ENCODE measurements around the gene CMTM4. TPM values are rescaled to one million over a fixed set of nuclear protein-coding genes. Genes with fewer than 3 reads are reported as not detected.
A peak's percentile ranks its signal among the peaks of the same experiment; 100 is the strongest.

The CMTM4 gene
- total and polyA plus RNA-seq, 2 of the 8 experiments (the other 6 are each of a cell fraction or from before 2014, with no cell fraction given) = 35.3 to 51.7 TPM

DNA sequence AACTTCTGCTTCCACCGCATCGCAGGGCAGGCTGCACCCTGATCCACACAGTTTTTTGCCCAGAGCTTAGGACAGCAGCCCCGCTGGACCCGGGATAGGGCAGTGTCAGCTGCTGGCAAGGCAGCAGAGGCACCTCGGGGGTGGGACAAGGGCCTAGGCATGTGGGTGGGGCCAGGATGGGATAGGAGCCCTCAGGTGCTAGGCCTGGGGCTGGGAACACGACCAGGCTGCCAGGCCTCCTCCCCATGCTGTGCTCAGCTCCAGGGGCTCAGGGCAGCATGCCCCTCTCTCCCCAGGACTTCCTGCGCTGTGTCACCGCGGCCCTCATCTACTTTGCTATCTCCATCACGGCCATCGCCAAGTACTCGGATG is 87.4 kb downstream of the CMTM4 start:
- Histone ChIP-seq H3K9ac (replicated peaks in 1 of 4; ENCODE audit: extremely low read depth in 1 of 4, low read depth in 3 of 4, low read length in 3 of 4) (no peak overlapping the region), H3K36me3 (ENCODE audit: control insufficient read depth in 2 of 4, insufficient read depth in 4 of 4, low read length in 3 of 4) (peaks cover 7 to 28% (median 19%) of the 10 kb centered on the region in 4 experiments; a peak in 6 of 8 replicates), H3K14ac (ENCODE audit: insufficient read length) (no peak overlapping the region), H3K9me3 (ENCODE audit: insufficient read depth in 2 of 2, low read depth in 1 of 2, low read length in 1 of 2) (peaks cover 0 to 6% of the 10 kb centered on the region in 2 experiments; a peak in 1 of 4 replicates), H3K4me2 (ENCODE audit: insufficient read depth in 1 of 2, low read depth in 2 of 2, low read length in 2 of 2) (no peak overlapping the region), H3K23me2 (ENCODE audit: low read depth, low read length) (no peaks in the 10 kb centered on the region; the same call in 1 of the 2 replicates), H3K4me3 (ENCODE audit: extremely low read depth in 1 of 4, insufficient read depth in 2 of 4, low read depth in 3 of 4, low read length in 4 of 4) (no peak overlapping the region), H3K27me3 (replicated peaks in 1 of 4; ENCODE audit: control insufficient read depth in 3 of 4, extremely low read depth in 1 of 4, insufficient read depth in 3 of 4, low read length in 3 of 4) (no peaks in the 10 kb centered on the region), H3K79me1 (ENCODE audit: low read depth, low read length) (peaks cover 5% of the 10 kb centered on the region; the same call in 1 of the 2 replicates), H4K8ac (ENCODE audit: extremely low read depth, insufficient read depth, low read length) (no peak overlapping the region), H4K91ac (replicated peaks; ENCODE audit: insufficient read length, low read length) (no peak overlapping the region), H3K4ac (replicated peaks; ENCODE audit: insufficient read length, low read depth, low read length) (no peak overlapping the region), H4K5ac (ENCODE audit: insufficient read length, low read depth, low read length) (no peak overlapping the region), H2BK15ac (ENCODE audit: low read length) (no peak overlapping the region), H2BK20ac (ENCODE audit: low read length) (no peak overlapping the region), H2BK12ac (ENCODE audit: low read depth, low read length) (peak overlapping the region; percentile 60; the same call in 1 of the 2 replicates), H2AK5ac (ENCODE audit: low read depth, low read length) (0 out of 2 replicates have a peak overlapping the region, but pooled peaks have one; percentile 29), H4K20me1 (replicated peaks in 1 of 2; ENCODE audit: control insufficient read depth in 1 of 2, insufficient read depth in 2 of 2, low read length in 2 of 2) (peaks cover 1 to 13% of the 10 kb centered on the region in 2 experiments), H3K23ac (ENCODE audit: insufficient read length) (no peak overlapping the region), H3K56ac (replicated peaks; ENCODE audit: insufficient read length, low read depth, low read length) (no peak overlapping the region), H2BK5ac (ENCODE audit: low read depth, low read length) (no peak overlapping the region), H2BK120ac (replicated peaks; ENCODE audit: low read depth, low read length) (no peak overlapping the region), H3K4me1 (replicated peaks in 1 of 4; ENCODE audit: control insufficient read depth in 3 of 4, insufficient read depth in 4 of 4, low read length in 3 of 4) (peaks cover 0 to 22% (median 13%) of the 10 kb centered on the region in 4 experiments; a peak in 6 of 7 replicates), H3K79me2 (ENCODE audit: control insufficient read depth in 1 of 2, insufficient read depth in 2 of 2, low read length in 2 of 2) (peaks cover 0 to 3% of the 10 kb centered on the region in 2 experiments; a peak in 2 of 4 replicates), H3K18ac (ENCODE audit: extremely low read depth, low read length) (peak overlapping the region; percentile 33), H3K27ac (ENCODE audit: low read depth, low read length) (no peak overlapping the region), H2AFZ (ENCODE audit: low read length) (no peak overlapping the region)
- FAIRE-seq (no peak), DNase-seq (ENCODE audit: low read depth in 1 of 2, low spot score in 2 of 2) (no peak)
- ChIA-PET POLR2A (ENCODE audit: partially characterized antibody) (interaction anchor here (1.4 to 2.9 kb wide), 5 partner anchors 9 to 87 kb away, joined by 3 to 11 read pairs (median 6); partner anchors contain the start of genes CKLF and CMTM4), CTCF (ENCODE audit: partially characterized antibody) (interaction anchor here (0.6 to 6.4 kb wide), 25 partner anchors 10 to 265 kb away, joined by 3 to 57 read pairs (median 6); partner anchors contain the start of gene CKLF)
- 91% methylated on average over 11 of the region's 12 CpGs; no CpG with 5 or more reads in 1 of the 2 experiments for WGBS, 2 experiments (ENCODE audit: extremely low coverage in 1 of 2, insufficient coverage in 1 of 2, insufficient read length in 1 of 2, insufficient replicate concordance in 2 of 2, low coverage in 1 of 2, low lambda C conversion rate in 2 of 2, missing lambda C conversion rate in 1 of 2)

All from H1 (cell line).